Skeletal muscle satellite cell (primary cell): ENCODE results near the gene LRP10.
"Not testable (repeated sequence)": the region's sequence is repeated elsewhere in the genome, so short reads cannot be mapped to it uniquely, and the experiment has no call there.

Experiments used
- H3K27me3 ChIP-seq: 2 replicates; pipeline ENCODE4 v1.7.0; 2013; ENCODE audit warnings: low read length; ENCODE audit not compliant: control insufficient read depth, insufficient read depth
- H3K36me3 ChIP-seq: 2 replicates; pipeline ENCODE4 v1.7.0; 2013; ENCODE audit warnings: mild to moderate bottlenecking, control low read depth, low read length; ENCODE audit not compliant: insufficient read depth
- H3K4me1 ChIP-seq: 2 replicates; pipeline ENCODE4 v1.7.0; 2013; ENCODE audit warnings: low read length; ENCODE audit not compliant: control insufficient read depth, insufficient read depth
- H3K4me2 ChIP-seq: 2 replicates; pipeline ENCODE4 v1.7.0; 2013; ENCODE audit warnings: mild to moderate bottlenecking, low read length
- H3K4me3 ChIP-seq: 2 replicates; pipeline ENCODE4 v1.7.0; 2013; ENCODE audit warnings: low read length
- H3K9ac ChIP-seq: 2 replicates; pipeline ENCODE4 v1.7.0; 2013; ENCODE audit warnings: mild to moderate bottlenecking, low read depth, low read length, moderate library complexity
- H3K9me3 ChIP-seq: replicated peaks from 2 replicates; pipeline ENCODE4 v1.7.0; 2013; ENCODE audit warnings: mild to moderate bottlenecking, control low read depth, low read length

The LRP10 gene

DNA sequence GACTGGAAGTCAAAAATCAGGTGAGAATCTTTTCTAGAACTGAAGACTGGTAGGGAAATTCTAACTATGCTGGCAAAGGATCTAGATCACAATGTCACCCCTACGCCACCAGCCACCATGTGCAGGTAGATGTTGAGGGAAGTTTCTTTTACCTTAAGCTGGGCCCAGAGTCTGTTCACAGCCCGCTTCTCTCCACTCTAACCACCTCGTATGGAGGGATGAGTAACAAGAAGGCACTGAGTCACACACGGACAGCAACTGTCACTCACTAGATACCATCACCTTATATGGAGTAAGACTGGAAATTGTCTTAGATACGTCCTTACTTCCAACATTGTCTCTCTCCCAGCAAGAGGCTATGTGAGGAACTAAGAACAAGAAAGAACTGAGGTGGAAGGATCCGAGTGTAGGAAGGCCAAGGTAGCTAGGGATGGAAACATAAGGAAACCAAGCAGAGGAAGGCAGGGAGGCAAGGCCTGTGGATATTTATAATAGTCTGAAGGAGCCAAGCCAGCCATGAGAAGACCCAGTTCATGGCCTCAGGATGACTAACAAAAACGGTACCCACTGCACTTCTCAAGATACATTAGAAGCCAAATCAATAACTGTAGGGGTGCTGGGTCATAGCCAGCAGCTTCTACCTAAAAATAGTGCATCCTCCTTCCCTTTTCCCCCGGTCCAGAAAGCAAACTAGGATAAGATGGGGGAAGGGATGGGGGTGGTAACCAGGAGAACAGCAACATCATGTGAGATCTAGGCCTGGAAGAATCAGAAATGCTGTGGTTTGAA, 27.0 kb downstream of the LRP10 start:
- H3K27me3 ChIP-seq: no peaks in the 10 kb centered on the region
- no peak overlapping the region for H3K4me3 ChIP-seq
- peak overlapping the region; percentile 23 for H3K9ac ChIP-seq
- H3K4me1 ChIP-seq: peaks cover 19% of the 10 kb centered on the region
- H3K9me3 ChIP-seq: no peaks in the 10 kb centered on the region
- H3K4me2 ChIP-seq: peak overlapping the region; percentile 38
- H3K36me3 ChIP-seq: peaks cover 27% of the 10 kb centered on the region

DNA sequence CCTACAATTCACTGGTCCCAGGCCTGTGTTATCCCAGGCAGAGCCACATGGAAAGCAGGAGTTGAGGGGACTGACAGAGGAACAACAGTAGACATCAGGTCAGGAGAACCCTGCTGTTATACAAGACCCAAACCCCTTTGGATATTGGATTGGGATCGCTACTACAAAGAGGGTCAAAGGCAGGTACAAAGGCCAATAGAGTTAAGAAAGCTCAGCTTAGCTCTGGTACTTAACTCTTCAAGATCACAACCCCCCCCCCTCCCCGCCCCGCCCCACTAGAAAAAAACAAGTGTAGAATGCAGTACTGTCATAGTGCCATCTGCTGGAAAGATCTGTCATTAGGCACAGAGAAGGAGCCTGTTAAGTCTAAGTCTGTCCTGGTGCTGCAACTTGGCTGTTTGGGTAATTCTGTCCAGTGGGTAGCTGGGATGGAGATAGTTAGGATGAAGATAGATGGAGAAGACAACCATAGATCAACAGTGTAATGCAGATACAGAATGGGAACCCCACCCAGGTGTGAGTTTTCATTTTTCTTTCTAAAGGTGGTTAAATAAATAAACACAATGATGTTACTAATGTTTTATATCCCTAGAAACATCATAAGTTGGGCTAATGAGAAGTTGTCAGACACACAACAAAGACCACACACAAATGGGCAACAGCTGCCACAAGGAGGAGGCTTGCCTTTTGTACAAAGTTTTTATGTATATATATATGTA, 28.7 kb downstream of the LRP10 start:
- Histone ChIP-seq H3K27me3 (no peaks in the 10 kb centered on the region), H3K9me3 (no peaks in the 10 kb centered on the region), H3K4me2 (no peak overlapping the region), H3K36me3 (peaks cover 44% of the 10 kb centered on the region), H3K4me1 (peaks cover 19% of the 10 kb centered on the region), H3K9ac (no peak overlapping the region), H3K4me3 (no peak overlapping the region)

- no peak overlapping the region for H3K9ac ChIP-seq
- peaks cover 19% of the 10 kb centered on the region for H3K4me1 ChIP-seq
- H3K36me3 ChIP-seq: peaks cover 60% of the 10 kb centered on the region
- H3K4me2 ChIP-seq: no peak overlapping the region
- H3K4me3 ChIP-seq: no peak overlapping the region
- H3K27me3 ChIP-seq: no peaks in the 10 kb centered on the region
- H3K9me3 ChIP-seq: no peaks in the 10 kb centered on the region
Observed at GRCh38 chr14:22901799-22902198, 30.3 kb downstream of the LRP10 start.

DNA sequence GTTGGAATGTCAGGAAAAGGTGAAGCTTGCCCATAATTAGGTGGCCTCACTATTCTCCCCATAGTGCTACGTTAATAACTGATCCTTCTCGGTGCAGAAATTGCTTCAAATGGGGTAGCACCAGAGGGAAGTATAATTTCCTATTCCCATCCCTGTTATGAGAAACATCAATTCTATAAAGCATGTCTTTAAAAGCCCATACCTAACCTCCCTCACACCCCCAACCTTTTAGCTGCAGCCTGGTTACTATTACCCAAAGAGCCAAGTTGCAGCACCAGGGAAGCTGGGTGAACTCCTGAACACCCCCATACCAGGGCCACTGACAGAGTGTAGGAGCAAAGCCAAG, 32.2 kb downstream of the LRP10 start:
- peaks cover 75% of the 10 kb centered on the region for H3K36me3 ChIP-seq

GRCh38 chr14:22905627-22906026, 34.1 kb downstream of the LRP10 start:
- peaks cover 81% of the 10 kb centered on the region for H3K36me3 ChIP-seq
- no peak overlapping the region for H3K4me2 ChIP-seq
- no peaks in the 10 kb centered on the region for H3K9me3 ChIP-seq

More for the DNA sequence above, 32.2 kb downstream of the LRP10 start:
- peaks cover 8% of the 10 kb centered on the region for H3K4me1 ChIP-seq
- no peaks in the 10 kb centered on the region for H3K27me3 ChIP-seq
- H3K4me2 ChIP-seq: no peak overlapping the region
- H3K4me3 ChIP-seq: no peak overlapping the region
- no peak overlapping the region for H3K9ac ChIP-seq
- no peaks in the 10 kb centered on the region for H3K9me3 ChIP-seq

GRCh38 chr14:22906073-22906472, 34.5 kb downstream of the LRP10 start:
- Histone ChIP-seq H3K9ac (no peak overlapping the region), H3K36me3 (peaks cover 76% of the 10 kb centered on the region), H3K4me3 (no peak overlapping the region), H3K4me1 (no peaks in the 10 kb centered on the region), H3K9me3 (no peaks in the 10 kb centered on the region), H3K4me2 (no peak overlapping the region), H3K27me3 (no peaks in the 10 kb centered on the region)

More at GRCh38 chr14:22905627-22906026, 34.1 kb downstream of the LRP10 start:
- no peaks in the 10 kb centered on the region for H3K27me3 ChIP-seq
- no peaks in the 10 kb centered on the region for H3K4me1 ChIP-seq
- no peak overlapping the region for H3K4me3 ChIP-seq
- H3K9ac ChIP-seq: no peak overlapping the region

- no peak overlapping the region for H3K9ac ChIP-seq
- H3K4me2 ChIP-seq: no peak overlapping the region
- H3K4me1 ChIP-seq: no peaks in the 10 kb centered on the region
- H3K27me3 ChIP-seq: no peaks in the 10 kb centered on the region
- no peak overlapping the region for H3K4me3 ChIP-seq
- H3K9me3 ChIP-seq: no peaks in the 10 kb centered on the region
- peaks cover 63% of the 10 kb centered on the region for H3K36me3 ChIP-seq
Observed at GRCh38 chr14:22907429-22907828, 35.9 kb downstream of the LRP10 start.

DNA sequence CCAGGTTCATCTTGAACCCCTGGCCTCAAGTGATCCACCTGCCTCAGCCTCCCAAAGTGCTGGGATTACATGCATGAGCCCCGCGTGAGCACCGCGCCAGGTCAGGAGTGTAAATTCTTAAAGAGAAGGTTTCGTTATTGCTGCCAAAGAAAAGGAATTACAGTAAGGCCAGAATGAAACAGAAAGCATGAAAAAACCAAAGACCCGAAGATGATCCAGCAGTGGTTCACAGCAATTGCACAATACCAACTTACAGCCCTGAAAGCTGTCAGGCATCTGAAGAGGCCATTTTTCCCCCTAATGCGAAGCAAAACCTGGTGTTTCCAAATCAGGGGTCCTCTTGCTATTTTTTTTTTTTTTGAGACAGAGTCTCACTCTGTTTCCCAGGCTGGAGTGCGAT, 37.1 kb downstream of the LRP10 start:
- H3K36me3 ChIP-seq: peaks cover 55% of the 10 kb centered on the region

GRCh38 chr14:22910916-22911315, 39.4 kb downstream of the LRP10 start:
- Histone ChIP-seq H3K4me2 (no peak overlapping the region), H3K36me3 (peaks cover 33% of the 10 kb centered on the region)

More for the DNA sequence above, 37.1 kb downstream of the LRP10 start:
- H3K4me3 ChIP-seq: no peak overlapping the region
- H3K9me3 ChIP-seq: no peaks in the 10 kb centered on the region
- H3K4me2 ChIP-seq: no peak overlapping the region
- H3K27me3 ChIP-seq: no peaks in the 10 kb centered on the region
- H3K9ac ChIP-seq: no peak overlapping the region
- H3K4me1 ChIP-seq: no peaks in the 10 kb centered on the region

GRCh38 chr14:22914836-22915235, 43.3 kb downstream of the LRP10 start:
- not testable (repeated sequence) for H3K4me3 ChIP-seq, H3K9me3 ChIP-seq, H3K4me2 ChIP-seq, H3K27me3 ChIP-seq, H3K9ac ChIP-seq
- Histone ChIP-seq H3K36me3 (peaks cover 12% of the 10 kb centered on the region), H3K4me1 (peaks cover 10% of the 10 kb centered on the region)

More at GRCh38 chr14:22910916-22911315, 39.4 kb downstream of the LRP10 start:
- no peaks in the 10 kb centered on the region for H3K27me3 ChIP-seq
- no peaks in the 10 kb centered on the region for H3K4me1 ChIP-seq
- H3K9ac ChIP-seq: no peak overlapping the region
- H3K9me3 ChIP-seq: no peaks in the 10 kb centered on the region
- no peak overlapping the region for H3K4me3 ChIP-seq

DNA sequence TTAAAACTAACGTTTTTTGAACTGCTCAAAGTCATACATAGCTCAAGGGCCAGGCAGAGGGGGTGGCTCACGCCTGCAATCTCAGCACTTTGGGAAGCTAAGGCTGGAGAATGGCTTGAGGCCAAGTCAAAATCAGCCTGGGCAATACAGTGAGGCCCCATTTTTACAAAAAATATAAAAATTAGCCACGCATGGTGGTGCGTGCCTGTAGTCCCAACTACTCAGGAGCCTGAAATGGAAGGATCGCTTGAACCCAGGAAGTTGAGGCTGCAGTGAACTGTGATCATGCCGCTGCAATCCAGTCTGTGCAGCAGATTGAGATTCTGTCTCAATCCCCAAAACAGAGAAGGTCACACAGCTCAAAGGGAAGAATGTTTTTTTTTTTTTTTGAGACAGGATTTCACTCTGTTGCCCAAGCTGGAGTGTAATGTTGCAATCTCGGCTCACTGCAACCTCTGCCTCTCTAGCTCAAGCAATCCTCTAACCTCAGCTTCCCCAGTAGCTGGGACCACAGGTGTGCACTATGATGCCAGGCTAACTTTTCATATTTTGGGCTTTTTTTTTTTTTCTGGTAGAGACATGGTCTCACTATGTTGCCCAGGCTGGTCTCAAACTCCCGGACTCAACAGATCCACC, 44.5 kb downstream of the LRP10 start:
- no peak overlapping the region for H3K4me2 ChIP-seq
- peaks cover 23% of the 10 kb centered on the region for H3K36me3 ChIP-seq
- H3K4me3 ChIP-seq: no peak overlapping the region
- no peaks in the 10 kb centered on the region for H3K27me3 ChIP-seq
- H3K9me3 ChIP-seq: no peaks in the 10 kb centered on the region
- H3K4me1 ChIP-seq: peaks cover 11% of the 10 kb centered on the region
- H3K9ac ChIP-seq: no peak overlapping the region
